ENCODE measurements around the gene TGM1.
A peak's percentile ranks its signal among the peaks of the same experiment; 100 is the strongest.

Gene TGM1

DNA sequence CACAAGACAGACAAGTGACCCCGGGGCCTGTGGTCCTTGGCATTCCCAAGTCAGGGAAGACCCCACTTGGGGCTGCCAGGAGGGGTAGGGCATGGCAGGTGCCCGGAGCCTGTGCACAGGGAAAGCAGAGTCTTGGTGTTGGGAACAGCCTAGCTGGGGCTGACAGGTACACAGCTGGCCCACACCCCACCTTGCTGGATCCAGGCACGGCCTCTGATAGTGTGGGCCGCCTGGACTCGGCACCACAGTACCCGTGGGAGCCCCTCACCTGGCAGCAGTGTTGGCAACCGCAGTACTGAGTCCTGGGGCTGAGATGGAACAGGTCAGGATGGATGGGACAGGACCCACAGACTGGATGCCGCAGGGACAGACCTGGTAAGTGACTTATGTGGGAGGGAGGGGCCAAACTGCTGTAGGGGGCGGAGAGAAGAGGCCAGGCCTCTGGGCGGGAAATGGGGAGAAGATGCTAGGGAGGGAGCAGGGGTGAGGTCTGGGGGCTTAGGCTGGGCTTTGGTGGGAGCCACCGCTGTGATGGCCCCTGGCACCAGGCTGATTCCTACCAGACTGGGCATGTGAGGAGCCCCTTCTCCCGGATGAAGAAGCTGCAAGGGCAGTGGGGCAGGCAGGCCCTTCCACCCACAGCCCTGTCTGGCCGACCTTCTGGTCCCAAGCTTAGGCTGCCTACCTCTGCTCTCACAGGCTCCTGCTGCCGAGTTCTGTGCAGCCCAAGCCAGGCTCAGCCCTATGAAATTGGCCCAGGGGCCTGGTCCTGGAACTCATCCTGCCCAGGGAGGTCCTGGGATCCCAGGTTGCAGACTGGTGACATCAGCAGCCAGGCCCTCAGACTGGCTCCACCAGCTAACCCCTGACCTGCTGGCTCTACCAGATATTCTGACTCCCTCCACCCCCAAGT is at the start of gene TGM1:
Gene TGM1, minus strand, starts transcription at position 357 of the 913 bp plus-strand sequence. CDS start 825 bp downstream, outside the sequence.
- in situ Hi-C loops (cut with MboI; ENCODE audit: low sequenced_read_pairs) = no loop called here
- no peaks in the 10 kb centered on the region for H3K9me3 ChIP-seq
- DNase-seq (ENCODE audit: low spot score in 2 of 2) = no peak
- no peaks in the 10 kb centered on the region for H3K27me3 ChIP-seq (ENCODE audit: low read depth)
- no peak within 1 kb of the TSS for H3K4me3 ChIP-seq
- H3K4me1 ChIP-seq = no peaks in the 10 kb centered on the region
- H3K36me3 ChIP-seq (replicated peaks) = no peaks in the 10 kb centered on the region

DNA sequence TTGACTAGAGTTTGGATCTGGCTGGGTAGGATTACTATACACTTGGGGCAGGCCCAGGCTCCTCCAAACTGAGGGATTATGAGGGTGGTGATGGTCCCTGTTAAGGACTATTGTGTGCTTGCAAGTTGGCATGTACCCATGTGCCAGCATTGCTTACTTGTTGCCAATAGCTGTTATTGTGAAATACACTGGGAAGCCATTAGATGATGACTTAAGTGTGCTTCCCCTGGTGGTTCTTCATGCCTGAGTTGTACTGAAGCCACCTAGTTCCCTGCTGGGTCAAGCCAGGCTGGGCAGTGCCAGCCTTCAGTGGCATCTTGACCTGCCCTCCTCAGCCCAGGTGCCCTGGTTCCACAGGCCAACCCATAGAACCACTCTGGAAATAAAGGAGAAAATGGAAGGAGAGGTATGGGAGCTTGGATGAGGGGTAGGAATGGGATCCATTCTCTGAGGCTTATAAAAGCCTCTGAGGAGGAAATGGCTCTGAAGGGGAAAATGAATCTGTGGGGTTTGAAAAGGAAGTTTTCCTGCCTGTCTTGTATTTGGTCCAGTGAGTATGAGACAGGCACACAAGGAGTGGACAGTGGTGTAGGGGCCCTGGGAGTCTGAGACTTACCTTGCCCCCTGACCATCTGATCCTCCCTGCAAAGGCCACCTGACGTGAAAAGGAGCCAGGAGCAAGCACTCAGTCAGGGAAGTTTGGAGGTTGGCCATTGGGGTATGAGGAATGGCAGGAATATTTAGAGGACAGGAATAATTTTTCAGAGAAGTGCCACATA is 49.0 kb upstream of the TGM1 start:
- Histone ChIP-seq H3K9me3 (no peaks in the 10 kb centered on the region), H3K27me3 (ENCODE audit: low read depth) (no peaks in the 10 kb centered on the region), H3K4me3 (no peak overlapping the region), H3K36me3 (replicated peaks) (peaks cover 15% of the 10 kb centered on the region), H3K4me1 (no peaks in the 10 kb centered on the region)
- in situ Hi-C loops (cut with MboI; ENCODE audit: low sequenced_read_pairs) = no loop called here
- no peak for DNase-seq (ENCODE audit: low spot score in 2 of 2)

DNA sequence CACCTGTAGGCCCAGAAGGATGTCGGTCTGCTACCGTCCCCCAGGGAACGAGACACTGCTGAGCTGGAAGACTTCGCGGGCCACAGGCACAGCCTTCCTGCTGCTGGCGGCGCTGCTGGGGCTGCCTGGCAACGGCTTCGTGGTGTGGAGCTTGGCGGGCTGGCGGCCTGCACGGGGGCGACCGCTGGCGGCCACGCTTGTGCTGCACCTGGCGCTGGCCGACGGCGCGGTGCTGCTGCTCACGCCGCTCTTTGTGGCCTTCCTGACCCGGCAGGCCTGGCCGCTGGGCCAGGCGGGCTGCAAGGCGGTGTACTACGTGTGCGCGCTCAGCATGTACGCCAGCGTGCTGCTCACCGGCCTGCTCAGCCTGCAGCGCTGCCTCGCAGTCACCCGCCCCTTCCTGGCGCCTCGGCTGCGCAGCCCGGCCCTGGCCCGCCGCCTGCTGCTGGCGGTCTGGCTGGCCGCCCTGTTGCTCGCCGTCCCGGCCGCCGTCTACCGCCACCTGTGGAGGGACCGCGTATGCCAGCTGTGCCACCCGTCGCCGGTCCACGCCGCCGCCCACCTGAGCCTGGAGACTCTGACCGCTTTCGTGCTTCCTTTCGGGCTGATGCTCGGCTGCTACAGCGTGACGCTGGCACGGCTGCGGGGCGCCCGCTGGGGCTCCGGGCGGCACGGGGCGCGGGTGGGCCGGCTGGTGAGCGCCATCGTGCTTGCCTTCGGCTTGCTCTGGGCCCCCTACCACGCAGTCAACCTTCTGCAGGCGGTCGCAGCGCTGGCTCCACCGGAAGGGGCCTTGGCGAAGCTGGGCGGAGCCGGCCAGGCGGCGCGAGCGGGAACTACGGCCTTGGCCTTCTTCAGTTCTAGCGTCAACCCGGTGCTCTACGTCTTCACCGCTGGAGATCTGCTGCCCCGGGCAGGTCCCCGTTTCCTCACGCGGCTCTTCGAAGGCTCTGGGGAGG is 47.9 kb upstream of the TGM1 start, which contains the start of gene LTB4R:
Gene LTB4R, plus strand, starts transcription at position 857 of the 959 bp plus-strand sequence. CDS start 4,150 bp downstream, outside the sequence.
- peaks cover 23% of the 10 kb centered on the region for H3K36me3 ChIP-seq (replicated peaks)
- no peaks in the 10 kb centered on the region for H3K27me3 ChIP-seq (ENCODE audit: low read depth)
- no peak within 1 kb of the TSS for H3K4me3 ChIP-seq
- no peaks in the 10 kb centered on the region for H3K9me3 ChIP-seq
- in situ Hi-C loops (cut with MboI; ENCODE audit: low sequenced_read_pairs) = no loop called here
- H3K4me1 ChIP-seq = no peaks in the 10 kb centered on the region
- DNase-seq (ENCODE audit: low spot score in 2 of 2) = no peak

DNA sequence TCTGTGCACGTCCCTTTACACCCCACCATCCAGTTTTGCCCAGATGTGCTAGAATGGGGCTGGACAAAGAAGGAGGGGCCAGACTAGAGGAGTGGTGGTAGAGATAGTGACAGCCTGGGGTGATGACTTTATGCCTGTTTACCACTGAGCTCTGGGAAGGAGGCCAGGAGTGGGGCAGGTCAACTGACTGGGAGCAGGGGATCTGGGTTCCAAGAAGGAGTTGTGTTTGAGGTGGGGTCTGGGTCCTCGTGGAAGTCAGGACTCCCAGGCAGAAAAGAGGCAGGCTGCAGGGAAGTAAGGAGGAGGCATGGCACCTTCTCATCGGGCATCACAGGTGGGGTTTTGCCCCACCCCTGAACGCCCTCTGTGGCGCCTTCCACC is 47.3 kb upstream of the TGM1 start:
- Histone ChIP-seq H3K4me1 (no peaks in the 10 kb centered on the region), H3K27me3 (ENCODE audit: low read depth) (no peaks in the 10 kb centered on the region), H3K4me3 (no peak overlapping the region), H3K9me3 (no peaks in the 10 kb centered on the region), H3K36me3 (replicated peaks) (peaks cover 30% of the 10 kb centered on the region)
- DNase-seq (ENCODE audit: low spot score in 2 of 2) = no peak
- in situ Hi-C loops (cut with MboI; ENCODE audit: low sequenced_read_pairs) = no loop called here

DNA sequence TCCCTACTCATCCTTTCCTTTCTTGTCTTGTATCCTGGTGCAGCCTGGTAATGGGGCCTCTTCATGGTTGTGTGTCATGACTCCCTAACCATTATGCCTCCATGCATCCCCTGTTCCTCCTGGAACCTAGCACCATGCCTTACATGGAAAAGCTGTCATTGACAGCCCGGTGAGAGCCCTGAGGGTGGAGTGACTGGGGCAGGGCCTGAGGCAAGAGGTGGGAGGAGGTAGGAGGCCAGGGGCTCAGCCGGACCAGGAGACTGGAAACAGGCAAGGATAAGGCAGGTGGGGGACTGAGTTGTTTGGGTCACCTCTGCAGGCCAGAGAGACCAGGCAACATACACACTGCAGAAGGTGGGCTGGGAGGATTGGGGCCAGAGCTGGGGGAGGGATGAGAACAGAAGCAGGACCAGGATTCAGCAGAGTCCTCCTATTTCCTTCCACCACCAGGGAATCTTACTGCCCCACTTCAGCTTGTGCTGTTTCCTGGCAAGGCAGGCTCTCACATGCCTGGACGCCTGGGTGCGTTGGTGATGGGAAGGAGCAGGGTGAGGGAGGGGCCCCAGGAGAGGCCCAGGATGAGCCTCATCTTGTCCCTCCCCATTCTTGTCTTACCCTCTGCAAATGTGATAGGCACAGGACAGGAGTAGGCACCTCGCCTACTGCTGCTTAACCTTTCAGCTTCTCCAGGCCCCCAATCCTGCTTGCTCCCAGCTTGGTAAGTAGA is 46.7 kb upstream of the TGM1 start, which contains the start of gene LTB4R2:
Gene LTB4R2, plus strand, starts transcription at position 603 of the 727 bp plus-strand sequence. CDS start 525 bp downstream, outside the sequence.
- no peak for DNase-seq (ENCODE audit: low spot score in 2 of 2)
- H3K4me3 ChIP-seq = no peak within 1 kb of the TSS

DNA sequence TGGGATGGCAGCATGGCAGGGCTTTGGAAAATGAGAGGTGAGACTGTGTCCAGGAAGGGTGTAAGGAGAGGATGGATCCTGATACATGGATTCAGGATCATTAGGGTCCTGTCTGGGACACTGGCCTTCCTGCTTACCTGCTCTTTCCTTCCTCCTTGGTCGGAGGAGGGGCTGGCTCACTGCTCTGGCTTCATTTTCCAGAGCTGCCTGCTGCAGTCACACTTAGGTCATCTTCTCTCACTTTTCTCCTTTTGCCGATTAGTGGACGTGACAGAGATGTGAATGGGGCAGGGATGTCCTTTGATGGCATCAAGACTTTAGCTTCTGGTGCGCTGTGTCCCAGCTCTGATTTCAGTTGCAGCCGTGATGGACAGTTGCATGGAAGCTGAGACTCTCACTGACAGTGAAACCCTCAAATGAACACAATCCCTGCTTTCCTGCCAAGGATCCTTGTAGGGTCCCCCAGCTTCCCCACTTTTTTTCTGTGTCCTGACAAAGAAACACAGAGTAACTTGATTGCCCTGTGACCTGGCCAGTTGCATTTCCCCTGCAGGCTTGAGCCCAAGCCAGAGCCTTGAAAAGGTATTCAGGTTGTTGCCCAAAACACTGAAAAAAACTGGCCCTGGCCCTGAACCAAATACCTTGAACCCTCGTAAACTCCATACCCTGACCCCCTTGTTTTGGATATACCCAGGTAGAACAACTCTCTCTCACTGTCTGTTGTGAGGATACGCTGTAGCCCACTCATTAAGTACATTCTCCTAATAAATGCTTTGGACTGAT is 45.6 kb upstream of the TGM1 start:
- H3K36me3 ChIP-seq (replicated peaks) = peaks cover 47% of the 10 kb centered on the region

More for the DNA sequence above, 46.7 kb upstream of the TGM1 start, which contains the start of gene LTB4R2:
- in situ Hi-C loops (cut with MboI; ENCODE audit: low sequenced_read_pairs) = no loop called here
- Histone ChIP-seq H3K9me3 (no peaks in the 10 kb centered on the region), H3K4me1 (no peaks in the 10 kb centered on the region), H3K36me3 (replicated peaks) (peaks cover 35% of the 10 kb centered on the region), H3K27me3 (ENCODE audit: low read depth) (no peaks in the 10 kb centered on the region)

DNA sequence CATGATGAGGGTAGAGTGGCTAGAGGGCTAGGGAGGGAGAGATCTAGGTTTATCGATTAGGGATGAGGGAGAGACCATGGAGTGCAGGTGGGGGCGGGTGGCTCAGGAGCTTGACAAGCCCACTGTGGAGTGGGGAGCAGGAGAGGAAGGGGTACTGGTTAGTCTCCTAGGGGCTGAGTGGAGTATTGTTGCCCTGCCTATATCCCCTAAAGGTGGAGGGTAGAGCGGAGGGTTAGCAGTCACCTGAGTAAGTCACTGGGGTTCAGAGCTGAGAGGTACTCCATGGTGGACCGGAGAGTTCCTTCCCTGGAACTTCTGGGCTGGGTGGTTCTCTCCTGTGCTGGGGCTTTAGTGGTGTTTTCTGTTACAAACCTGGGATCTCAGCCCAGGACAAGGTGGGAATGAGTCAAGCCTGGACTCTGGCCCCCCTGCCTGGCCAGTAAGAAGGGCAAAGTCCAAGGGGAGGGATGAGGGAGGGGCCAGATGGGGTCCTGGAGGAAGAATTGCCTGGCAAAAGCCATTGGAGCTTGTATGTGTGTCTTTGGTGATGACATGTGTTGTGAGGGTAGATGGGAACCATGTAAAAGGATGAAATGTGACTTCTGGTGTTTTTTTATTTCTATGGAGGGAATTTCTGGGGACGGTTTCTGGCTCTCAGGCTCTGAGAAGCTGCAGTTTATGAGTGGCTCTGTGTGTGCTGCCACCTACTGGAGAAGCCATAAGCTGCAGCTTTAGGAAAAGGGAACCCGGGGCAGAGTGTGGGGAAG is 44.8 kb upstream of the TGM1 start, which contains the start of gene CIDEB:
Gene CIDEB, minus strand, starts transcription at position 403 of the 767 bp plus-strand sequence. Its CDS starts 119 bp downstream, at position 284.
- no peaks in the 10 kb centered on the region for H3K9me3 ChIP-seq

More for the DNA sequence above, 45.6 kb upstream of the TGM1 start:
- in situ Hi-C loops (cut with MboI; ENCODE audit: low sequenced_read_pairs) = no loop called here
- no peak for DNase-seq (ENCODE audit: low spot score in 2 of 2)
- Histone ChIP-seq H3K9me3 (no peaks in the 10 kb centered on the region), H3K27me3 (ENCODE audit: low read depth) (no peaks in the 10 kb centered on the region), H3K4me1 (no peaks in the 10 kb centered on the region), H3K4me3 (no peak overlapping the region)

DNA sequence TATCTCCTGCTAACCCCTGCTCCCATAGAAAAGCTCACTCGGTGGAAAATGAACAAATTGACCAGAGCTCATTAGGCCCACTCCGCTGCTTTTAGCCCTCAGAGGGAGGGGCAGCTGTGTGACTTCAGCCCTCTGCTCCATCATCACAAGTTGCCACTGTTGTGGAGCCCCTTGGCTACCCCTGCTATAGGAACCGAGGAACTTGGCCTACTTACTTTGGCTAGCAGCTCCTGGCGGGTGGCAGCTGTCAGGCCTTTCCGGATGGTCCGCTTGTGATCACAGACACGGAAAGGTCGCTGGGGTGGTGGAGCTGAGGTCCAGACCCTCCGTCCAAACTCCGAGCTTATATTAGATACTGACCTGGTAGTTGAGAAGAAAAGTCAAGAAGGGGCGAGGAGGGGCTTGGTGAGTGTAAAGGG is 44.2 kb upstream of the TGM1 start:
- peaks cover 58% of the 10 kb centered on the region for H3K36me3 ChIP-seq (replicated peaks)
- in situ Hi-C loops (cut with MboI; ENCODE audit: low sequenced_read_pairs) = no loop called here

More for the DNA sequence above, 44.8 kb upstream of the TGM1 start, which contains the start of gene CIDEB:
- DNase-seq (ENCODE audit: low spot score in 2 of 2) = peak; percentile 22 to 78
- H3K36me3 ChIP-seq (replicated peaks) = peaks cover 52% of the 10 kb centered on the region
- H3K4me1 ChIP-seq = no peaks in the 10 kb centered on the region
- in situ Hi-C loops (cut with MboI; ENCODE audit: low sequenced_read_pairs) = no loop called here
- no peak within 1 kb of the TSS for H3K4me3 ChIP-seq
- no peaks in the 10 kb centered on the region for H3K27me3 ChIP-seq (ENCODE audit: low read depth)

DNA sequence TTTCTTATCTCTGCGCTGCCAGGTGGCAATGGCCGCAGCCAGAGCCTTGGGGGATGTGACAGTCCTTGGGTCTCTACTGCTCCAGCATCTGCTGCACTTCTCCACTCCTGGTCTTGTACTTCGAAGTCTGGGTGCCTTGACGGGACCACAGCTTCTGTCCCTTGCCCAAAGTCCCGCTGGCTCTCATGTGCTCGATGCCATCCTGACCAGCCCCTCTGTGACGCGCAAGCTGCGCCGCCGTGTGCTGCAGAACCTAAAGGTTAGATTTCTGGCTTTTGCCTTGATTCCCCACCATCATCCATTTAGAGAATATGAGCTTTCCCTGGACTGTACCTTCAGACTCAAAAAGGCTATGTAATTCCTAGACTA is 41.0 kb upstream of the TGM1 start:
- no peaks in the 10 kb centered on the region for H3K27me3 ChIP-seq (ENCODE audit: low read depth)
- in situ Hi-C loops (cut with MboI; ENCODE audit: low sequenced_read_pairs) = no loop called here

More for the DNA sequence above, 44.2 kb upstream of the TGM1 start:
- no peaks in the 10 kb centered on the region for H3K4me1 ChIP-seq
- no peak overlapping the region for H3K4me3 ChIP-seq
- no peaks in the 10 kb centered on the region for H3K27me3 ChIP-seq (ENCODE audit: low read depth)
- H3K9me3 ChIP-seq = no peaks in the 10 kb centered on the region
- no peak for DNase-seq (ENCODE audit: low spot score in 2 of 2)

DNA sequence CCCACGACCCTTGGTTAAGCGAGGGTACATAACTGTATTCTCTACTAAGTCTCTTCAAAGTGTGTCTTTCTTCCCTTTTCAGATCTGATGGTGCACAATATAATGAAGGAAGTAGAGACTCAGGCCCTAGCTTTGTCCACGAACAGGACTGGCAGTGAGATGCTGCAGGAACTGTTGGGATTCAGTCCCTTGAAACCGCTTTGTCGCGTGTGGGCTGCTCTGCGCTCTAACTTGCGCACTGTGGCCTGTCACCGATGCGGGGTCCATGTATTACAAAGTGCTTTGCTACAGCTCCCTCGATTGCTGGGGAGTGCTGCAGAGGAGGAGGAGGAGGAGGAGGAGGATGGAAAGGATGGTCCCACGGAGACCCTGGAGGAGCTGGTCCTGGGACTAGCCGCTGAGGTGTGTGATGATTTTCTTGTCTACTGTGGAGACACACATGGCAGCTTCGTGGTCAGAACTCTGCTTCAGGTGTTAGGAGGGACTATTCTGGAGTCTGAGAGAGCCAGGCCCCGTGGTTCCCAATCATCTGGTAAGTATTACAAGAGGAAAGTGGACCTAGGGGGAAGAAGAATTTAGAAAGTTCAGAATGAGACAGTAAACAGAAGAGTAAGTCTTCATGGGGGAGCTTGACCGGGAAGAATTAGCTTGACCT is 37.5 kb upstream of the TGM1 start:
- Histone ChIP-seq H3K9me3 (no peaks in the 10 kb centered on the region), H3K4me1 (peaks cover 12% of the 10 kb centered on the region), H3K4me3 (peak overlapping the region; percentile 76), H3K36me3 (replicated peaks) (peaks cover 48% of the 10 kb centered on the region), H3K27me3 (ENCODE audit: low read depth) (no peaks in the 10 kb centered on the region)
- DNase-seq (ENCODE audit: low spot score in 2 of 2) = no peak
- in situ Hi-C loops (cut with MboI; ENCODE audit: low sequenced_read_pairs) = no loop called here

More for the DNA sequence above, 41.0 kb upstream of the TGM1 start:
- no peaks in the 10 kb centered on the region for H3K9me3 ChIP-seq
- no peak overlapping the region for H3K4me3 ChIP-seq
- no peak for DNase-seq (ENCODE audit: low spot score in 2 of 2)
- H3K4me1 ChIP-seq = peaks cover 5% of the 10 kb centered on the region
- peaks cover 57% of the 10 kb centered on the region for H3K36me3 ChIP-seq (replicated peaks)

All from HAP-1 (cell line).